Esophagus squamous epithelium (tissue), 5 donors: Measurements from ENCODE around the gene COMMD1. TPM values are rescaled to one million over a fixed set of nuclear protein-coding genes. Genes with fewer than 3 reads are reported as not detected.

Source experiments
- DNase-seq: peaks from one replicate; lab custom pipeline; 2025; lab: John Stamatoyannopoulos, UW
- H3K27ac ChIP-seq, 4 donors: fragments of 200-600 bp; sonication (generic); one replicate each; pipeline ENCODE4 v1.5.1; 2016 to 2019; ENCODE audit warnings: mild to moderate bottlenecking in 1 of 4
- H3K27me3 ChIP-seq, 4 donors: fragments of 200-600 bp; sonication (generic); 1 replicate in 3 of 4; 2 replicates in 1 of 4; pipeline versions ENCODE4 v1.5.1 to v1.6.0; 2017 to 2021; ENCODE audit warnings: antibody characterized with exemption in 1 of 4
- H3K36me3 ChIP-seq, 3 donors: fragments of 200-600 bp; sonication (generic); one replicate each; pipeline ENCODE4 v1.5.1; 2016 to 2019
- H3K4me1 ChIP-seq, 3 donors: fragments of 200-600 bp; sonication (generic); one replicate each; pipeline ENCODE4 v1.5.1; 2017 to 2019
- H3K4me3 ChIP-seq, 4 donors: fragments of 200-600 bp; sonication (generic); 1 replicate in 3 of 4; 2 replicates in 1 of 4; pipeline ENCODE4 v1.5.1; 2016 to 2019; ENCODE audit warnings: mild to moderate bottlenecking in 2 of 4, moderate library complexity in 1 of 4
- H3K9me3 ChIP-seq, 3 donors: fragments of 200-600 bp; sonication (generic); one replicate each; pipeline ENCODE4 v1.5.1; 2016 to 2019
- POLR2A ChIP-seq, 4 donors: fragments of 450-650 bp; IDR thresholded peaks; one replicate each; pipeline ENCODE4 v1.6.1; 2017; ENCODE audit warnings: antibody characterized with exemption in 4 of 4, mild to moderate bottlenecking in 4 of 4, moderate library complexity in 3 of 4
- WGBS, 2 donors: methylation state at CpG; one replicate each; pipeline ENCODE4 v1.1.5; 2018; 5-methylcytosine and 5-hydroxymethylcytosine counted together
- intact Hi-C: fragments of 100-400 bp; cut with DNase I; formaldehyde crosslinking; loops from one replicate; pipeline ENCODE4 v1.15.0; 2022
- total RNA-seq, 4 donors: library from RNA; depleted of rRNA; stranded (reverse); fragments of >200 nt; gene quantifications; one replicate each; pipeline ENCODE4 v1.1.0, GENCODE V29; 2016
- TF ChIP-seq, protein P1 (sequence below), 6 experiments: fragments of 450-650 bp in 4 of 6; fragments of 200-600 bp in 2 of 6; sonication (generic) in 2 of 6; IDR thresholded peaks; one replicate each; pipeline ENCODE4 v1.5.1; 2016 to 2019; ENCODE audit warnings: antibody characterized with exemption in 6 of 6, mild to moderate bottlenecking in 4 of 6, moderate library complexity in 4 of 6
- donor health status: DM: yes; HTN: yes; CAD: no.

COMMD1 gene
- total RNA-seq, 4 donors from 2014 or later = 38.0 to 44.3 (median 40.5) TPM

DNA sequence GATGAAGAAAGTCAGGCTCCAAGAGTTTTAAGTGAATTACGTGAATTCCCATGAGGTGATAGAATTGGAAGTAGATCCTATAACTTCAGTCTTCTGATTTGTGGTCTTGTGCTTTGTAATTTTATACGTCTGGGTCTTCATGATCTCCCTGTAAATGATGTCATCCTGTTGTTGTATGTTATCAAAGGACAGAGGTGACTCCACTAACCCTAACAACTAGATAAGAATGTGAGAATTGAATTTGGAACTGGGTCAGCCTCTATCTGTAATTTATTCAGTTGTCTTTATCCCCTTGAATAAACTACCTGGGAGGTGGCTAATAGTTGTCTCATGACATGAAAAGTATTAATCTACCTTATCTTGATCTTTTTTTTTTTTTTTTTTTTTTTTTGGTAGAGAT, 204.1 kb downstream of the COMMD1 start:
- Histone ChIP-seq H3K9me3 (no peaks in the 10 kb centered on the region), H3K36me3 (no peaks in the 10 kb centered on the region), H3K27me3 (no peaks in the 10 kb centered on the region), H3K4me1 (peaks cover 0 to 14% (median 0%) of the 10 kb centered on the region in 3 donors), H3K4me3 (no peak overlapping the region), H3K27ac (no peak overlapping the region)
- 94 to 95% methylated on average over 2 of the region's 2 CpGs for WGBS, 2 donors
- intact Hi-C loops = no loop called here
- DNase-seq = no peak
- TF ChIP-seq POLR2A (IDR thresholded peaks at IDR 0.05) = no peak
- TF ChIP-seq, protein P1, sequence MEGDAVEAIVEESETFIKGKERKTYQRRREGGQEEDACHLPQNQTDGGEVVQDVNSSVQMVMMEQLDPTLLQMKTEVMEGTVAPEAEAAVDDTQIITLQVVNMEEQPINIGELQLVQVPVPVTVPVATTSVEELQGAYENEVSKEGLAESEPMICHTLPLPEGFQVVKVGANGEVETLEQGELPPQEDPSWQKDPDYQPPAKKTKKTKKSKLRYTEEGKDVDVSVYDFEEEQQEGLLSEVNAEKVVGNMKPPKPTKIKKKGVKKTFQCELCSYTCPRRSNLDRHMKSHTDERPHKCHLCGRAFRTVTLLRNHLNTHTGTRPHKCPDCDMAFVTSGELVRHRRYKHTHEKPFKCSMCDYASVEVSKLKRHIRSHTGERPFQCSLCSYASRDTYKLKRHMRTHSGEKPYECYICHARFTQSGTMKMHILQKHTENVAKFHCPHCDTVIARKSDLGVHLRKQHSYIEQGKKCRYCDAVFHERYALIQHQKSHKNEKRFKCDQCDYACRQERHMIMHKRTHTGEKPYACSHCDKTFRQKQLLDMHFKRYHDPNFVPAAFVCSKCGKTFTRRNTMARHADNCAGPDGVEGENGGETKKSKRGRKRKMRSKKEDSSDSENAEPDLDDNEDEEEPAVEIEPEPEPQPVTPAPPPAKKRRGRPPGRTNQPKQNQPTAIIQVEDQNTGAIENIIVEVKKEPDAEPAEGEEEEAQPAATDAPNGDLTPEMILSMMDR (IDR thresholded peaks at IDR 0.05) = no peak

DNA sequence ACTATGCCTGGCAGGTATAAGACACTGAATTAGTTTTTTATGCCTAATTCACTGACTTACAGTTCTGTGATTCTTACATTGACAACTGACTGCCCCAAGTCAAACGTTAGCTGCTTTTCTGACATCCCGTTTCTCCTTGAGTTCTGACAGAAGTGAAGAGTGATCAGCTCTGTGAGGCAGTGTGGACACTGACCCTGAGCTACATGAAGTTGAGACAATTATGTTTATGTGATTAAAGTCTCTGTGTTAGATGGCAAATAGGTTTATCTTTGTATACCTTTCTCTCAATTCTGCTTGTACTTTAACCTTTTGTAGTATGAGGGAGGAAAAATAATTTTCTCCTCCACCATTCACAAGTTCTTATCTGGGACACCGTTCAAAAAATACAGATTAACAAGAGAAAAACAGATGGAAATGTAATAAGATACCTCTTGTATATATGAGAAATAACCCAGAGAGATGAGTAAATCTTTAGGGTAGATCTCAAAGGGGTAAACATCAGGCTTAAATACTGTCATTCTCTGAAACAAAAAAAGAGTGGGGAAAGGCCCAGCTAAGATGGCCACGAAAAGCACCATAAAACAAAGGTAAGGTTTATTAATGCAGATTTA, 205.0 kb downstream of the COMMD1 start:
- no peak for DNase-seq
- H3K36me3 ChIP-seq = no peaks in the 10 kb centered on the region
- intact Hi-C loops = no loop called here
- no peak overlapping the region for H3K27ac ChIP-seq
- H3K4me1 ChIP-seq = peaks cover 0 to 14% (median 0%) of the 10 kb centered on the region in 3 donors
- 81 to 87% methylated on average over 4 of the region's 4 CpGs for WGBS, 2 donors
- no peaks in the 10 kb centered on the region for H3K9me3 ChIP-seq
- H3K4me3 ChIP-seq = no peak overlapping the region
- TF ChIP-seq, protein P1 (IDR thresholded peaks at IDR 0.05) = no peak
- TF ChIP-seq POLR2A (IDR thresholded peaks at IDR 0.05) = no peak
- H3K27me3 ChIP-seq = no peaks in the 10 kb centered on the region

DNA sequence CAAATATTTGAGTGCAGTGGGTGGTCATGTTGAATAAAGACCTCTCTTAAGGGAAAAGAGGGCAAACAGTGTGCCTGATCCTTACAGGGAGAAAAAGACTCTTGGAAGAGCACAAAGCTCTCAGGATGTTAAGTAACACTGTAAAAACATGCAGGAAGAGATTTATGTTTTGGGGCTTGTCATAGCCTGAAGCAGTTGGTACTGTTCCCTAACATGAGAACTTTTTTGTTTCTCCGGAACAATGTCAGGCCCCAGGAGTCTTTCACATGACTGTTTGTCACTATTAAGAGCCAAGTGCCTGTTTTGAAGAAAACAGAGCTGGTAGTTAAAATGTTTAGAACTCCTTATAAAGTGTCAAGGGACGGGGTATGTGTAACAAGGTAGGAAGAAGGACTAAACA, 206.7 kb downstream of the COMMD1 start:
- H3K27ac ChIP-seq = peak overlapping the region in 1 of 4 donors; percentile 8
- H3K4me1 ChIP-seq = peaks cover 0 to 16% (median 0%) of the 10 kb centered on the region in 3 donors
- intact Hi-C loops = no loop called here
- DNase-seq = no peak
- no peaks in the 10 kb centered on the region for H3K27me3 ChIP-seq
- TF ChIP-seq POLR2A (IDR thresholded peaks at IDR 0.05) = no peak
- TF ChIP-seq, protein P1 (IDR thresholded peaks at IDR 0.05) = no peak
- H3K9me3 ChIP-seq = no peaks in the 10 kb centered on the region
- H3K36me3 ChIP-seq = no peaks in the 10 kb centered on the region
- no peak overlapping the region for H3K4me3 ChIP-seq
- WGBS, 2 donors = 21 to 25% methylated on average over 2 of the region's 2 CpGs

DNA sequence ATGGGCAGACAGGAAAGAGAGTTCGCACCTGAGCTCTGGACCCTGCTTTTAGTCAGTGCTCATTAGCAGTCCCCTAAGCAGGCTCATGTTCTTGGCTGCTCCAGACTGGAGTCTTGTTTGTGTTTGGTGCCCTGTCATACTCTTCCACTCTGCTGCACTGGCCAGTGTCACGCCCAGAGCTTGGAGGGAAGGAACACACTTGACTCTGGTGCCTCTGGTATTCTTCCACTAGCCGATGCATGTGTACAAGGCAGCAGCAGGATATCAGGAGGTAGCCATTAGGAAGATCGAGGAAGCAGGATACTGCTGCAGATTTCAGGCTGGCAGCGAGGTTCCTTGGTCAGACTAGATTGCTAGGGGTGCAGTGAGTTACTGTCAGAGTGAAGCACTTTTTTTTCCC, 209.1 kb downstream of the COMMD1 start:
- no peaks in the 10 kb centered on the region for H3K36me3 ChIP-seq
- H3K27ac ChIP-seq = no peak overlapping the region
- no peak for DNase-seq
- peaks cover 0 to 22% (median 0%) of the 10 kb centered on the region in 3 donors for H3K4me1 ChIP-seq
- intact Hi-C loops = no loop called here
- WGBS, 2 donors = 80 to 100% methylated on average over 3 of the region's 5 CpGs
- no peaks in the 10 kb centered on the region for H3K9me3 ChIP-seq
- no peak overlapping the region for H3K4me3 ChIP-seq
- TF ChIP-seq POLR2A (IDR thresholded peaks at IDR 0.05) = no peak
- TF ChIP-seq, protein P1 (IDR thresholded peaks at IDR 0.05) = no peak
- no peaks in the 10 kb centered on the region for H3K27me3 ChIP-seq

DNA sequence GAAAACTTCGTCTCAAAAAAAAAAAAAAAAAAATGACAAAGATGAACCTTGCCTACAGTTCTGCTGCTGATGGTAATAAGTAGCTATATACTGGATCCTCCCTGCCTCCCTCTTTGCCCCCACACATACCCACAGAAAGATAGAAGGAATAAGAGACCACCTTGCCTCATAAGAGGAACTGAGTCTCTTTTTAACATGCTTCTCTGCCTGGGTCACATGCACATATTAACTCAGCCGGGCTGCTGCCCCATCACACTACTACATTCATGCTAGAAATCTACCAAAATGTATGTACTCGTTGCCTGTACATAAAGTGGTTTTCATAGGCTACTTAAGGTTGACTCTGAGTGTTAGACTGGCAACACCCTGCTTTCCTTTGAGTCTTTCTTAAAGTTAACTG, 211.5 kb downstream of the COMMD1 start:
- intact Hi-C loops = no loop called here
- TF ChIP-seq POLR2A (IDR thresholded peaks at IDR 0.05) = no peak
- TF ChIP-seq, protein P1 (IDR thresholded peaks at IDR 0.05) = no peak
- no peak for DNase-seq
- WGBS, 2 donors = 84 to 90% methylated on average over 3 of the region's 3 CpGs
- Histone ChIP-seq H3K27me3 (no peaks in the 10 kb centered on the region), H3K9me3 (no peaks in the 10 kb centered on the region), H3K4me3 (no peak overlapping the region), H3K36me3 (no peaks in the 10 kb centered on the region), H3K27ac (no peak overlapping the region), H3K4me1 (peaks cover 0 to 15% (median 0%) of the 10 kb centered on the region in 3 donors)
